ENCODE data around the gene SERINC3.

SERINC3 gene

GRCh38 chr20:44464514-44464913 lies 57.4 kb downstream of the SERINC3 start:
- no peak for DNase-seq (ENCODE audit: low read depth, low spot score)

DNA sequence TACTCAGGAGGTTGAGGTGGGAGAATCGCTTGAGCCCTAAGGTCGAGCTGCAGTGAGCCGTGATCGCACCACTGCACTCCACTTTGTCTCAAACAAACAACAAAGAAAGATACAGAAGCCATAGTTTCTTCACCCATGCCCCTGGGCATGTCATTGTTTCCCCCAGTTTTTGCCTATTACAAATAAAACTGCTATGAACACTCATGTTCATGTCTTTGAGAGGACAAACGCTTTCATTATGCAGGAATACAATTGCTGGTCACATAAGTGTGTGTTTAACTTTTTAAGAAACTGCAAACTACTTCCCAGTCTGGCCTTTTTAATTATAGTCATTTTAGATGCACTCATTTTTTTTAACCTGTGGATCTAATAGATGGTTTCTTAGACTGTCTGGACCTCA lies 58.4 kb downstream of the SERINC3 start:
- no peak for DNase-seq (ENCODE audit: low read depth, low spot score)

DNA sequence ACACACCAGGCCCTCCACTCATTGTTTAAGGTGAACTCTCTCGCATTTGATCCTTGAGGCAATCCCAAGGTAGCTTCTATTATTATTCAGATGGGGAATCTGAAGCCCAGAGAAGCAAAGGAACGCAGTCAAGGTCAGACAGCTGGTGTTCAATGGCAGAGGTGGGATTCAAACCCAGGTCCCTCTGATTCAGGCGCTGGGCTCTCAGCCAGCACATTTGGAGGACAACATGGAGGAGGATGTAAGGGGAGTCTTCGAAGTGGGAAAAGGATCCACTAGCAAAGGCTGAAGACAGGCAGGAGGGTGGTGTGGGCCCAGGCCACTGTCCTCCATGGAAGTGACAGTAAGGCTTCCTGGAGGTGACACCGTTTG lies 60.1 kb downstream of the SERINC3 start:
- no peak for DNase-seq (ENCODE audit: low read depth, low spot score)

DNA sequence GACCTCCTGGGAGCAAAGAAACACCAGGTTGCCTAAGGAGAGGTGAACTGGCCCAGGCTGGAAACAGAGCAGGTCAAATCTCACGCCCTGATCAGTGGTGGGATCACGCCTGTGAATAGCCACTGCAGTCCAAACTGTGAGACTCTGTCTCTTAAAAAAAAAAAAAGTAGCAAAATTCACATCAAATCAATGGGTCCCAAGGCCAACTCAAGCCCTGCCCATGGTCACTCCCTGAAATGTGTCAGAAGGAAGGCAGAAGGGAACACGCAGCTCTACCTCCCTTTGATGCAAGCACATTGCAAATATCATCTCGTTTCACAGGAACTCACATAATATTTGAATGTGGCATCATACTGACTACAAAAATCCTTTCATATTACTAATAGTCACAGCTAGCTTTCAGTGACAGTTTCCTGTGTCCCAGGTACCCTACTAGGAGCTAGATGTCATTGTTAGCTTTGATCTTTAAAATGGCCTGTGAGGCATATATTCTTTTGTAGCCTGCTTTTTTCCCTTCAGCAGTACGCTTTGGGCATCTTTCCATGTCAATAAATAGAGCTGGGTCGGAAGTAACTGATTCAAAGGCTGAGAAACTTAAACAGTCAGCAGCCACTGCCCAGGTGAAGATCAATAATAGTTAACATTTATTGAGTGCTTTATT lies 60.6 kb downstream of the SERINC3 start:
- DNase-seq (ENCODE audit: low read depth, low spot score) = no peak

DNA sequence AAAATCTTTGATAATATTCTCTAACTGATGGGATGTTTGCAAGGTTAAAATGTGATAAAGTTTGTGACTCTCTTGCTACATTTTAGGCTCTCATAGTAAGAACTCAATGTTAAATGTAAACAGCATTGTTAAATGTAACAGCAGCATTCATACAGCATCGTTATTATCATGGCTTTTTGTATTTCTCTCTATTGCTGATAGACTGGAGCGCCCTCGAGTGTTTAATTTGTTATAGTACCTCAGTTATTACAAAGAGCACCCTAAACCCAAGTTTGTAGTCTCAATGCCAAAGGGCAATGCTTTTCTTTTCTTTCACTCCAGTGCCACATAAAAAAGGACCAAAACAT lies 61.1 kb downstream of the SERINC3 start:
- no peak for DNase-seq (ENCODE audit: low read depth, low spot score)

DNA sequence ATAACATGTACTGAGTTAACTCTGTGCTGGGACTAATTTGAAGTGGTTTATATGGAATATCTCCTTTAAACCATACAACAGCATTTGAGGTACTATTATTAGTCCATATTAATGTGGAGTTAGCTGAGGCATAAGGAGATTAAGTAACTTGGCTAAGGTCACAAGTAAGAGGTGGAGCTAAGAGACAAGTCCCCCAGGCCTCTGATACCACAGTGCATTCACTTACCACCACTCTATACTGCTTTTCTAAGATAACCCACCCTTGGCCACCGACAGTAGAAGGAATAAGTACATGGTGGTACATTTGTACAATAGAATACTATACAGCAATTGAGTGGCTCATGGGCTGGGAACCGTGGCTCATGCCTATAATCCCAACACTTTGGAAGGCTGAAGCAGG lies 62.6 kb downstream of the SERINC3 start:
- DNase-seq (ENCODE audit: low read depth, low spot score) = no peak

DNA sequence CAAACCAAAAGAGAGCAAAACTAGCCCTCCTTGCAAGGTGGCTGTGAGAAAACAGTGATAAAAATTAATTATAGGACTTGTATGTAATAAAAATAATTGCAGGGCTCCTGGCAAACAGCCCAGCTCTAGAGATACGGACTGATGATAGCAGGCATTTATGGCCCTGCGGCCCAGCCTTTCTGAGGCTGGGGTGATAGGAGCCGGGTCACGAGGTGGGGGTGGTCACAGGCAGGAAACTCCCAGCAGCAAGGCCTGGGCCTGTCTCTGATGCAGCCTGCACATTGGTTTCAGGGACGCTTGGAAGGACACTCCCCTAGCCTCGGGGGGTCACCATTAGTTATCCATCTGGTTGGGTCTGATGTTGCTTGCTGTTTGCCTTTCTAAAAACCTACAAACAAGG lies 64.9 kb downstream of the SERINC3 start:
- no peak for DNase-seq (ENCODE audit: low read depth, low spot score)

DNA sequence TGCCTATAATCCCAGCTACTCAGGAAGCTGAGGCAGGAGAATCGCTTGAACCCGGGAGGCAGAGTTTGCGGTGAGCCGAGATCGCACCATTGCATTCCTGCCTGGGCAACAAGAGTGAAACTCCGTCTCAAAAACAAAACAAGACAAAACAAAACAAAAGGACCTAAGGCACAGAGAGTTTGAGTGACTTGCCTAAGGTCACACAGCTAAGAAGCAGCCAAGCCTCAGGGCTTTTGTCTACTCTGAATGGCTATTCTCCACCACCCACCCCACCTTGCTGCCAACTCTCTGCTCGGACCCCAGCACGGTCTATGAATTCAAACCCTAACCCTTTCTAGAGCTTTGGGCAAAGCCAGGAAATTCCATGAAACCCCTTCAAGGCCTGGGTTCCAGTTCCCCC lies 65.3 kb downstream of the SERINC3 start:
- DNase-seq (ENCODE audit: low read depth, low spot score) = no peak

DNA sequence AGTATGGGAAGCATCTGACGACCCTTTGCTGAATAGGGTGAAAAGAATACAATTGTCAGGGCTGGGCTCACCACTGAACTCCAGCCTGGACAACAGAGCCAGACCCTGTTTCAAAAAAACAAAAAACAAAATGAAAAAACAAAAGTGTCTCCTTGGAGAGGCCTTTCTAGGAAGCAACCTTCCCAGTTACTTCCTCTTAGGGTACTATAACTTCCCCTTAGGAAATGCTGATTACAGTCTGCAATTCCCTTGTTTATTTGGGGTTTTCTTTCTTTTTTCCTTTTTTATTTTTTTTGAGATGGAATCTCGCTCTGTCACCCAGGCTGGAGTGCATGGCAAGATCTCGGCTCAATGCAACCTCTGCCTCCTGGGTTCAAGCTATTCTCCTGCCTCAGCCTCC lies 66.7 kb downstream of the SERINC3 start:
- DNase-seq (ENCODE audit: low read depth, low spot score) = no peak

DNA sequence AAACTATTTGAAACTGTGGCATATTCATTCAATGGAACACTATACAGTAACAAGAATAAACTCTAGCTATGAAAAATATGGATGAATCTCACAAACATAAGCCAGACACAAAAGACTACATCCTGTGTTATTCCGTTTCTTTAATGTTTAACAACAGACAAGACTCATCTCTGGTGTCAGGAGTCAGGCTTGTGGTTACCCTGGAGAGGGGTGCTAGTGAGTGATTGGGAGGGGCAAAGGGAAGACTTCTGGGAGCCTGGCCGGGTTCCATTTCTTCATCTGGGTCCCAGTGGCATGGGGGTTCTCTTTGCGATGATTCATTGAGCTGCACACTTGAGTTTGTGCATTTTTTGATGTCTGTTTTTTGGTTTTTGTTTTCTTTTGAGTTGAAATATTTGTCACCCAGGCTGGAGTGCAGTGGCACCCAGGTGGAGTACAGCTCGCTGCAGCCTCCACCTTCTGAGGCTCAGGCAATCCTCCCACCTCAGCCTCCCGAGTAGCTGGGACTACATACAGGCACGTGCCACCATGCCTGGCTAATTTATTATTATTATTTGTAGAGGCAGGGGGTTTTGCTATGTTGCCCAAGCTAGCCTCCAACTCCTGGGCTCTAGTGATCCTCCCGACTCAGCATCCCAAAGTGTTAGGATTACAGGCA lies 67.4 kb downstream of the SERINC3 start:
- no peak for DNase-seq (ENCODE audit: low read depth, low spot score)

- no peak for DNase-seq (ENCODE audit: low read depth, low spot score)
Observed at GRCh38 chr20:44450903-44451450, 70.9 kb downstream of the SERINC3 start.

DNA sequence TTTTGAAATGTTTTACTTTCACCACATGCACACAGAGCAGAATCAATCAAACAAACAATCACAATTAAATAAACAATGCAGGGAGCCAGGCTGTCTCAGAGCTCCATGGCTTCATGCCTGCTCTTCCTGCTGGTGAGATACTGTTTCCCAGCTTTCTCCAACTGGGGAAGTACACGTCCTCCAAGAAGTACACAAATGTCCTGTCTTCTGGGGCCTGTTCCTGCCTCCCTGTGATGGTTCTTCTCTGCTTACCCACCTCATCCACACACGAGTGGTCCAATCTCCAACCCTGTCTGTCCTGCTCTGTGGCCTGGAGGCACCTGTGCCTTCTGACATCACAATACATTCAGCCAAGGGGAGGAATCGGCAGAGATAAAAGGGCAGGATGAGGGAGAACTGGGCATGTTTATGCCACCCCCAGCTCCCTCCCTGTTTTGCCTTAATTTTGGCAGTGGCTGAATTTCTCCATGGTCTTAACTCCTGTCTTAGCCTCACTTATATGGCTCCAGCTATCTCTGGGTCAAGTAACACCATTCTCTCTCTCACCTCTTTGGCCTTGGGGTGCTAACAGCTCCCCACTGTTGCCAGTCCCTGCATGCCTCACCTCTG lies 71.5 kb downstream of the SERINC3 start:
- DNase-seq (ENCODE audit: low read depth, low spot score) = no peak

DNA sequence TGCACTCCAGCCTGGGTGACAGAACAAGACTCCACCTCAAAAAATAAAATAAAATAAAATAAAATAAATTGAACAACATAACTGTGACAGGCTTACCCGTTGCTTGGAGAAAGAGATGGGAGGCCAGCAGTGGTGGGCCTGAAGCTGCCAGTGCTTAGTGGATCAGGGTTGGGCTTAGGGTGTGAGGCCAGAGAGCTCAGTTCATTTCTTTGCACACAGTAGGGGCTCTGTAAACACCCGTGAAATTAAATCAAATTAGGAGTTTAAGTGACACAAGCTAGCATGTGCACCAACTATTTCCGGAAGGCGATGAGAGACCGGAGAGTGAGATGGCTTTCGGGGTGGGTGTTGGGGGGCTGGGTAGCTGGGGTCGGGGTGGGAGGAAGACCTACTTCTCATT lies 72.0 kb downstream of the SERINC3 start:
- DNase-seq (ENCODE audit: low read depth, low spot score) = no peak

DNA sequence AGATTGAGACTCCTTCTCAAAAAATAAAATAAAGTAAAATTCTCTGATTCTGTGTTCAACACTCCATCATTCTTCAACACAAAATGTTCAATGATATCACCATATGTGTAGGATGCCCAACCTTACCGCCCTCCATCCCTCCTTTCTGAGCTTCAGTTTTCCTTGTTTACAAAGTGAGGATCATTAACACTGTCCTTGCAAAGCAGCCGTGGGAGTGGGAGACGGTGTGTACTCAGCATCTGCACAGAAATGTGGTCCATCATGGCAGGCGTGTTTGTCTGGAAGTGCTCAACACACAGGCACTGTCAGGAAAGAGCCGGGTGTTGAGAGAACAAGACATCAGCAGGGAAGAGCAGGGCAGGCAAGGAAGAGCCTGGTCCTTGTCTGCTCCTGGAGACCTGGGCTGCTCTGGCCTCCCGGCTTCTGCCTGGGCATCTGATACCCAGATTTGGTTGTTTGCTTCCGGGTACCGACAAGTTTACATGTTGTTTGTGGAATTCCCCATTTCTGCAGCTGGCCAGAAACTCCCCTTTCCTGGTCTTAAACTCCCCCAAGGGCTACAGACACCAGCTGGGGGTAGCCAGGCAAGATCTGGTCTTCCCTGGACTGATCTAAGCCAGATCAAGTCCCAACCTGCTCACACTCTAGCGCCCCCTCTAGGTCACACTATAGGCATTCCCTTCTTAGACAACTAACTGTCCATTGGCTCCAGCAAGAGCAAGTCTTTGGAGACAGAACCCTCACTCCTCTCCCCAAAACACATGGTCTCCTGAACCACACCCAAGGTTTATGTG lies 72.9 kb downstream of the SERINC3 start:
- no peak for DNase-seq (ENCODE audit: low read depth, low spot score)

- DNase-seq (ENCODE audit: low read depth, low spot score) = no peak
Observed at GRCh38 chr20:44447827-44448419, 73.9 kb downstream of the SERINC3 start.
